ENCODE data around the gene ZSCAN2.

The ZSCAN2 gene

GRCh38 chr15:84659904-84660781 lies 59.3 kb downstream of the ZSCAN2 start:
- ChIA-PET POLR2A (interaction anchor here (0.6 to 2.6 kb wide), 3 partner anchors 28 to 59 kb away, joined by 3 to 10 read pairs (median 4); partner anchors contain the start of gene SEC11A), CTCF (interaction anchor here (0.6 to 1.2 kb wide), 4 partner anchors 17 to 218 kb away, joined by 3 to 5 read pairs (median 3); no protein-coding TSS in a partner anchor)
- no peak for DNase-seq (ENCODE audit: extremely low spot score)
- no peak for TF ChIP-seq CTBP1 (IDR thresholded peaks at IDR 0.05; ENCODE audit: borderline replicate concordance)
- no peak for TF ChIP-seq SP1 (IDR thresholded peaks at IDR 0.05)
- TF ChIP-seq NFRKB (IDR thresholded peaks at IDR 0.05) = no peak
- no peak for TF ChIP-seq ZNF384 (IDR thresholded peaks at IDR 0.05)
- TF ChIP-seq TARDBP (IDR thresholded peaks at IDR 0.05) = no peak
- no peak for TF ChIP-seq FOXA1 (IDR thresholded peaks at IDR 0.05)
- no peak for TF ChIP-seq FOXK2 (IDR thresholded peaks at IDR 0.05)
- TF ChIP-seq L3MBTL2 (conservative IDR thresholded peaks at IDR 0.05) = no peak
- TF ChIP-seq FOXM1 (IDR thresholded peaks at IDR 0.05; ENCODE audit: borderline replicate concordance) = no peak
- no peak for TF ChIP-seq ELF4 (IDR thresholded peaks at IDR 0.05)
- TF ChIP-seq BHLHE40 (IDR thresholded peaks at IDR 0.05; ENCODE audit: borderline replicate concordance) = no peak
- TF ChIP-seq, protein P1, sequence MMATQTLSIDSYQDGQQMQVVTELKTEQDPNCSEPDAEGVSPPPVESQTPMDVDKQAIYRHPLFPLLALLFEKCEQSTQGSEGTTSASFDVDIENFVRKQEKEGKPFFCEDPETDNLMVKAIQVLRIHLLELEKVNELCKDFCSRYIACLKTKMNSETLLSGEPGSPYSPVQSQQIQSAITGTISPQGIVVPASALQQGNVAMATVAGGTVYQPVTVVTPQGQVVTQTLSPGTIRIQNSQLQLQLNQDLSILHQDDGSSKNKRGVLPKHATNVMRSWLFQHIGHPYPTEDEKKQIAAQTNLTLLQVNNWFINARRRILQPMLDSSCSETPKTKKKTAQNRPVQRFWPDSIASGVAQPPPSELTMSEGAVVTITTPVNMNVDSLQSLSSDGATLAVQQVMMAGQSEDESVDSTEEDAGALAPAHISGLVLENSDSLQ (IDR thresholded peaks at IDR 0.05) = no peak
- no peak for TF ChIP-seq SUZ12 (IDR thresholded peaks at IDR 0.05)
- no peak for TF ChIP-seq ARNT (IDR thresholded peaks at IDR 0.05)

DNA sequence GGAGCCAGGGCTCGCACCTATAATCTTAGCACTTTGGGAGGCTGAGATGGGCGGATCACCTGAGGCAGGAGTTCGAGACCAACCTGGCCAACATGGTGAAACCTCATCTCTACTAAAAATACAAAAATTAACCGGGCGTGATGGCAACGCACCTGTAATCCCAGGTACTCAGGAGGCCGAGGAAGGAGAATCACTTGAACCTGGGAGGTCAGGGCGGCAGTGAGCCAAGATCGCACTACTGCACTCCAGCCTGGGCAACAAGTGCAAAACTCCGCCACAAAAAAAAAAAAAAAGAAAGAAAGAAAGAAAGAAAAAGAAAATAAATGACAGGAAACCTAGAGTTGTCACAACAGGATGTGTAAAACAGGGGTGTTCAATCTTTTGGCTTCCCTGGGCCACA lies 60.2 kb downstream of the ZSCAN2 start:
- no peak for DNase-seq (ENCODE audit: extremely low spot score)
- ChIA-PET POLR2A (interaction anchor here (2.6 kb wide), 1 partner anchor 55 kb away, joined by 10 read pairs; the partner anchor contains the start of gene SEC11A), CTCF (interaction anchor here (0.9 kb wide), 1 partner anchor 217 kb away, joined by 3 read pairs; no protein-coding TSS in a partner anchor)
- TF ChIP-seq HDGF (IDR thresholded peaks at IDR 0.05; ENCODE audit: borderline replicate concordance) (no peak), NFRKB (IDR thresholded peaks at IDR 0.05) (no peak), ARNT (IDR thresholded peaks at IDR 0.05) (no peak), ELF4 (IDR thresholded peaks at IDR 0.05) (no peak), BHLHE40 (IDR thresholded peaks at IDR 0.05; ENCODE audit: borderline replicate concordance) (no peak), TARDBP (IDR thresholded peaks at IDR 0.05) (no peak), L3MBTL2 (conservative IDR thresholded peaks at IDR 0.05) (no peak), CTBP1 (IDR thresholded peaks at IDR 0.05; ENCODE audit: borderline replicate concordance) (no peak), FOXA1 (IDR thresholded peaks at IDR 0.05) (no peak), FOXK2 (IDR thresholded peaks at IDR 0.05) (no peak)

DNA sequence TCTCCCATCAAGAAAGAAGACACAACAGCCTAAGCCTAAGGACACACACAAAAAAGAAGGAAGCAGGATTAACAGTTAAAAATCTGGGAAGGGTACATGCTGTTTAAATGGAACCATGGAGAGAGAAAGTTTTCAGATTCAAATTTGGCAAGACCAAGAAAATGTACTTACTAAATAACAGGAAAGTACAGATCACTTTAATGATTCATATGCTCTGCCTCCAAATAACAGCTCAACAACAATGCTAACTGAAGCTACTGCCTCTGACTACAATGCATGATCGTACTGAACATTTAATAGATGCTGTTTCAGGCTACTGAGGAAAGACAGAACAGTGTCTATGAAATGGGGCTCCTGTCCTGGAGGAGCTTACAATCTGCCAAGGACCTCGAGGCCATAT lies 65.6 kb downstream of the ZSCAN2 start:
- POLR2A ChIA-PET = no interaction called here
- no peak for TF ChIP-seq ARNT (IDR thresholded peaks at IDR 0.05)
- no peak for TF ChIP-seq FOXK2 (IDR thresholded peaks at IDR 0.05)
- CTCF ChIA-PET = no interaction called here
- no peak for DNase-seq (ENCODE audit: extremely low spot score)

DNA sequence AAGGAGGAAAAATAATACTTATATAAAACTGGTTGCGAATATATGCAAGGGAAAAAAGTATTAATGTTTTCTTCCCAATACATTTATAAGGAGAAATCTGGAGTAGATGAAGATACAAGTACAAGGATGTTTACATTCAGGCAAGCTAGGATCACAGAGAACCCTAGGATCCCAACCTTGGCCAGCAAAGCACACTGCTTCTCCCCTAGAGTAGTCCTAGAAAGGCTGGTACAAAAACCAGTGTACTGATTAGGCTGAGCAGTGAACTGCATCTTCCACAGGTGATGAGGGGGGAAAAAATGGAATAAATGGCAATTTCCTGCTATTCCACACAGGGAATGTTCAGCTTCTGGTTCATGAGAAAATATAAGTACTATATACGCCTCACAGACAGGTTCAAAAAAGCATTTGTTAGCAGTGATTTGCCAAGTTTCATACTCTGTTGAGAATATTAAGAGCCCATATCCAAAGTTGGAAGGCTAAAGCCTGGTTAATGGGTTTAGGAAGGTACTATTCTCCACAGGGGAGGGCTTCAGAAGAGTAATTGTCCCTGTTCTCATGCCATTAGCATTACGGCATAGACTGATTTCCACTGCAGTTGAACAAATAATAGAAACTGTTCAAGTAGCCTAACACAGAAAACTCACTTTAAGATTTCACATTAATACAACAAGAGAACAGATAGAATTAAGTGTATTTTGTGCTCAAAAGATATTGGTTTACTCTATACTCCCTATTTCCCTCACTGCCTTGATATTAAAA lies 67.6 kb downstream of the ZSCAN2 start:
- TF ChIP-seq ZNF384 (IDR thresholded peaks at IDR 0.05) = no peak
- no peak for TF ChIP-seq L3MBTL2 (conservative IDR thresholded peaks at IDR 0.05)
- no peak for TF ChIP-seq FOXK2 (IDR thresholded peaks at IDR 0.05)
- no peak for TF ChIP-seq SUZ12 (IDR thresholded peaks at IDR 0.05)
- no peak for TF ChIP-seq LEF1 (IDR thresholded peaks at IDR 0.05; ENCODE audit: borderline replicate concordance)
- TF ChIP-seq BHLHE40 (IDR thresholded peaks at IDR 0.05; ENCODE audit: borderline replicate concordance) = no peak
- no peak for TF ChIP-seq ARNT (IDR thresholded peaks at IDR 0.05)
- ChIA-PET POLR2A (no interaction called here), CTCF (interaction anchor here (1.0 to 1.4 kb wide), 2 partner anchors 13 to 260 kb away, joined by 3 read pairs; no protein-coding TSS in a partner anchor)
- DNase-seq (ENCODE audit: extremely low spot score) = no peak

DNA sequence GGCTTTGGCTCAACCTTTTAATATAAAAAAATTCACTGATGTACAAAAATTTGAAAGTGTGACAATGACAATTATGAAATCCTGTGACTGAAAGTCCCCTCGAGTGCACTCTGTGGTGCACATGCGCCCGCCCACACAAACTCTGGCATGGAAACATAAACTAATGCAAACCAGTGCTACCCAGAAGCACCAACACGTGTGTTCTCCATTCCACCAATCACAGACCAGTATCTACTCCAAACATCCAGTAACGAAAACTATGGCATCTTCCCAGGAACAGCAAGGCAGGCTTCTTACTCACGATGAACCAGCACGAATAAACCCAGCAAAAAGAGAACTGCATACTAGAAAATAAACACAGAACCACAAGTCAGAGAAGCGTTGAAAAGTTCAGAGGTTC lies 68.9 kb downstream of the ZSCAN2 start:
- ChIA-PET CTCF (no interaction called here), POLR2A (no interaction called here)
- no peak for DNase-seq (ENCODE audit: extremely low spot score)
- TF ChIP-seq SUZ12 (IDR thresholded peaks at IDR 0.05) = no peak
- TF ChIP-seq FOXK2 (IDR thresholded peaks at IDR 0.05) = no peak
- TF ChIP-seq L3MBTL2 (conservative IDR thresholded peaks at IDR 0.05) = no peak
- no peak for TF ChIP-seq FOXM1 (IDR thresholded peaks at IDR 0.05; ENCODE audit: borderline replicate concordance)
- TF ChIP-seq HDGF (IDR thresholded peaks at IDR 0.05; ENCODE audit: borderline replicate concordance) = no peak
- no peak for TF ChIP-seq BHLHE40 (IDR thresholded peaks at IDR 0.05; ENCODE audit: borderline replicate concordance)
- no peak for TF ChIP-seq FOXA1 (IDR thresholded peaks at IDR 0.05)
- no peak for TF ChIP-seq ELF4 (IDR thresholded peaks at IDR 0.05)
- no peak for TF ChIP-seq CTBP1 (IDR thresholded peaks at IDR 0.05; ENCODE audit: borderline replicate concordance)
- TF ChIP-seq ARNT (IDR thresholded peaks at IDR 0.05) = no peak
- TF ChIP-seq, protein P1 (IDR thresholded peaks at IDR 0.05) = no peak
- no peak for TF ChIP-seq LEF1 (IDR thresholded peaks at IDR 0.05; ENCODE audit: borderline replicate concordance)
- no peak for TF ChIP-seq TARDBP (IDR thresholded peaks at IDR 0.05)

- TF ChIP-seq CTBP1 (IDR thresholded peaks at IDR 0.05; ENCODE audit: borderline replicate concordance) = no peak
- TF ChIP-seq FOXK2 (IDR thresholded peaks at IDR 0.05) = no peak
- no peak for TF ChIP-seq ARNT (IDR thresholded peaks at IDR 0.05)
- no peak for TF ChIP-seq FOXA1 (IDR thresholded peaks at IDR 0.05)
- no peak for TF ChIP-seq BHLHE40 (IDR thresholded peaks at IDR 0.05; ENCODE audit: borderline replicate concordance)
- TF ChIP-seq L3MBTL2 (conservative IDR thresholded peaks at IDR 0.05) = no peak
- TF ChIP-seq FOXM1 (IDR thresholded peaks at IDR 0.05; ENCODE audit: borderline replicate concordance) = no peak
- TF ChIP-seq SP1 (IDR thresholded peaks at IDR 0.05) = no peak
- no peak for TF ChIP-seq LEF1 (IDR thresholded peaks at IDR 0.05; ENCODE audit: borderline replicate concordance)
- no peak for TF ChIP-seq ELF4 (IDR thresholded peaks at IDR 0.05)
- TF ChIP-seq HDGF (IDR thresholded peaks at IDR 0.05; ENCODE audit: borderline replicate concordance) = no peak
- TF ChIP-seq TARDBP (IDR thresholded peaks at IDR 0.05) = no peak
- TF ChIP-seq ZNF384 (IDR thresholded peaks at IDR 0.05) = no peak
- TF ChIP-seq, protein P1 (IDR thresholded peaks at IDR 0.05) = no peak
- TF ChIP-seq SUZ12 (IDR thresholded peaks at IDR 0.05) = no peak
- no peak for TF ChIP-seq NFRKB (IDR thresholded peaks at IDR 0.05)
- ChIA-PET POLR2A (no interaction called here), CTCF (no interaction called here)
- no peak for DNase-seq (ENCODE audit: extremely low spot score)
These were observed 70.4 kb downstream of the ZSCAN2 start for GRCh38 chr15:84671211-84671610.
